Sigmoid colon (tissue), 4 donors: ENCODE results near the gene PUDP.

ENCODE experiments used
- POLR2A ChIP-seq, 2 donors: fragments of 450-650 bp; IDR thresholded peaks; one replicate each; pipeline ENCODE4 v1.6.1; 2016; ENCODE audit warnings: antibody characterized with exemption in 2 of 2, mild to moderate bottlenecking in 2 of 2, moderate library complexity in 2 of 2
- POLR2AphosphoS5 ChIP-seq, 4 donors: sonication (generic); formaldehyde crosslinking; IDR thresholded peaks; one replicate each; pipeline ENCODE4 v1.6.1; 2017; ENCODE audit warnings: antibody characterized with exemption in 4 of 4
- TF ChIP-seq, protein P1 (sequence below), 4 experiments: fragments of 450-650 bp in 3 of 4; fragments of 200-600 bp in 1 of 4; IDR thresholded peaks; one replicate each; pipeline ENCODE4 v1.5.1; 2016 to 2019; ENCODE audit warnings: antibody characterized with exemption in 4 of 4, mild to moderate bottlenecking in 3 of 4, moderate library complexity in 2 of 4

DNA sequence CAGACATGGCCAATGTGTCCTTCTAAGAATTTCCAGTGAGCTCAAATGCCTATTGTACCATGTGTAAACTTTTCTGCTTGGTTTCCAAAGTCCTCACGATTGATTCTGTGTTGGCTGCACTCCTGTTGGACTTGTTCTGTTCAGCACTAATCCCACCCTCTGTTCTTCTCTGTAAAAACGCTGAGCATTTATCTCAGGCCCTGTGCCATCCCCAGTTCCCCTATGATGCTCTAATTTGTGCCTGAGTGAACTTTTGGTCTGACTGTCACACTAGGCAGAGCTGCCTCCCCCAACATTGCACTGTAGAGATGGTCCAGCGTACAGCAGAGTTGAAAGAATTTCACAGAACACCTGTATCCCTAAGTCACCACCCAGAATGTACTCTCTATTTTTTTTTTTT is 76.6 kb downstream of the PUDP start:
- TF ChIP-seq POLR2AphosphoS5 (IDR thresholded peaks at IDR 0.05) = no peak
- TF ChIP-seq, protein P1, sequence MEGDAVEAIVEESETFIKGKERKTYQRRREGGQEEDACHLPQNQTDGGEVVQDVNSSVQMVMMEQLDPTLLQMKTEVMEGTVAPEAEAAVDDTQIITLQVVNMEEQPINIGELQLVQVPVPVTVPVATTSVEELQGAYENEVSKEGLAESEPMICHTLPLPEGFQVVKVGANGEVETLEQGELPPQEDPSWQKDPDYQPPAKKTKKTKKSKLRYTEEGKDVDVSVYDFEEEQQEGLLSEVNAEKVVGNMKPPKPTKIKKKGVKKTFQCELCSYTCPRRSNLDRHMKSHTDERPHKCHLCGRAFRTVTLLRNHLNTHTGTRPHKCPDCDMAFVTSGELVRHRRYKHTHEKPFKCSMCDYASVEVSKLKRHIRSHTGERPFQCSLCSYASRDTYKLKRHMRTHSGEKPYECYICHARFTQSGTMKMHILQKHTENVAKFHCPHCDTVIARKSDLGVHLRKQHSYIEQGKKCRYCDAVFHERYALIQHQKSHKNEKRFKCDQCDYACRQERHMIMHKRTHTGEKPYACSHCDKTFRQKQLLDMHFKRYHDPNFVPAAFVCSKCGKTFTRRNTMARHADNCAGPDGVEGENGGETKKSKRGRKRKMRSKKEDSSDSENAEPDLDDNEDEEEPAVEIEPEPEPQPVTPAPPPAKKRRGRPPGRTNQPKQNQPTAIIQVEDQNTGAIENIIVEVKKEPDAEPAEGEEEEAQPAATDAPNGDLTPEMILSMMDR (IDR thresholded peaks at IDR 0.05) = no peak
- no peak for TF ChIP-seq POLR2A (IDR thresholded peaks at IDR 0.05)
